ENCODE results near the gene RNASE7. TPM values are rescaled to one million over a fixed set of nuclear protein-coding genes. Genes with fewer than 3 reads are reported as not detected.
A peak's percentile ranks its signal among the peaks of the same experiment; 100 is the strongest.

Gene RNASE7
- total RNA-seq, 1 donor from 2014 or later: not detected

DNA sequence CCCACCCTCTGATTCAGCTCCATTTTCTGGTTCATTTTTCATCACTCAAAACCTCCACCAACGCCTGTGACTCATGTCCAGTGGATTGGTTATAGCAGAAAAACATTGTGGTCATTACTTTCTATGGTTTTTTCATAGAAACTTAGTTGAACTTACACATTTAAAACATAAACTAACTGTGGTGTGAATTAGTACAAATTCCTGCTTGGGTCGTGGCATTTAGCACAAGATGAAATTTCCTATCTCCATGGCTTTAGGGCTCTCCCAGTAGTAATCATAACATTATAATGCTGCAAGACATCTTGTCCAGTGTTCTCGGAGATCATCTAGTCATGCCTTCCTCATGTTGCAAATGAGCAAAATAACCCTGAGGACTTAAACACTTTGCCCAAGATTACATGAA lies 7.1 kb downstream of the RNASE7 start:
- H3K4me1 ChIP-seq: peaks cover 8% of the 10 kb centered on the region
- H3K27me3 ChIP-seq: no peaks in the 10 kb centered on the region
- no peak overlapping the region for H3K4me3 ChIP-seq
- no peaks in the 10 kb centered on the region for H3K36me3 ChIP-seq
- no peak overlapping the region for H3K27ac ChIP-seq
- no peaks in the 10 kb centered on the region for H3K9me3 ChIP-seq
- no peak for TF ChIP-seq CTCF (IDR thresholded peaks at IDR 0.05)
- ATAC-seq (no peak), DNase-seq (no peak)
- intact Hi-C loops (cut with DNase I): no loop called here

GRCh38 chr14:21050597-21050996 lies 8.4 kb downstream of the RNASE7 start:
- ATAC-seq: peak; percentile 13
- intact Hi-C loops (cut with DNase I): no loop called here
- no peak for DNase-seq
- H3K27ac ChIP-seq: no peak overlapping the region
- H3K36me3 ChIP-seq: no peaks in the 10 kb centered on the region
- no peaks in the 10 kb centered on the region for H3K9me3 ChIP-seq
- peaks cover 8% of the 10 kb centered on the region for H3K4me1 ChIP-seq
- no peaks in the 10 kb centered on the region for H3K27me3 ChIP-seq
- H3K4me3 ChIP-seq: no peak overlapping the region
- no peak for TF ChIP-seq CTCF (IDR thresholded peaks at IDR 0.05)

DNA sequence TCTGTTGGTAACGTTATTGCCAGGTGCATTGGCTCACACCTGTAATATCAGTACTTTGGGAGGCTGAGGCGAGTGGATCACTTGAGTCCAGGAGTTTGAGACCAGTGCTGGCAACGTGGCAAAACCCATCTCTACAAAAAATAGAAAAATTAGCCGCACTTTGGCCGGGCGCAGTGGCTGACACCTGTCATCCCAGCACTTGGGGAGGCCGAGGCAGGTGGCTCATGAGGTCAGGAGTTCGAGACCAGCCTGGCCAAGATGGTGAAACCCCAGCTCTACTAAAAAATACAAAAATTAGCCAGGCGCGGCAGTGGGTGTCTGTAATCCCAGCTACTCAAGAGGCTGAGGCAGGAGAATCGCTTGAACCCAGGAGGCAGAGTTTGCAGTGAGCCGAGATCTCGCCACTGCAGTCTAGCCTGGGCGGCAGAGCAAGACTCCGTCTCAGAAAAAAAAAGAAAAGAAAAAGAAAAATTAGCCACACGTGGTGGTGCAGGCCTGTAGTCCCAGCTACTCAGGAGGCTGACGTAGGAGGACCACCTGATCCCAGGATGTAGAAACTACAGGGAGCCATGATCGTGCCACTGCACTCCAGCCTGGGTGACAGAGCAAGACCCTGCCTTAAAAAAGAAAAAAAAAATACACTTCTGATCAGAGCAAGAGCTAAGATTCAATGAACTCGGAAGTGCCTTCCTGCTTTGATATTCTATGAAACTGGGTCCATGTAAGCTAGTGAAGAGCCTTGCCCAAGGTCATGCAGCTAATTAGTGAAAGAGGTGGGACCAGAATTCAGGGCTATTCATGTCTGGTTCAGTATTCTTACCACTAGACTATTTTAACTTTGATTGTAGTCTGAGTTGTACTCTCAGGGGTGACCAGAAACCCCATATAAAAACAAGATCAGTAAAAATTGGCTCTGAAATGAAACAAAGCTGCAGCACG lies 11.3 kb downstream of the RNASE7 start:
- Histone ChIP-seq H3K9me3 (no peaks in the 10 kb centered on the region), H3K4me1 (no peaks in the 10 kb centered on the region), H3K36me3 (no peaks in the 10 kb centered on the region), H3K4me3 (no peak overlapping the region), H3K27me3 (no peaks in the 10 kb centered on the region), H3K27ac (no peak overlapping the region)
- TF ChIP-seq CTCF (IDR thresholded peaks at IDR 0.05): no peak
- no peak for ATAC-seq
- no peak for DNase-seq
- intact Hi-C loops (cut with DNase I): no loop called here

DNA sequence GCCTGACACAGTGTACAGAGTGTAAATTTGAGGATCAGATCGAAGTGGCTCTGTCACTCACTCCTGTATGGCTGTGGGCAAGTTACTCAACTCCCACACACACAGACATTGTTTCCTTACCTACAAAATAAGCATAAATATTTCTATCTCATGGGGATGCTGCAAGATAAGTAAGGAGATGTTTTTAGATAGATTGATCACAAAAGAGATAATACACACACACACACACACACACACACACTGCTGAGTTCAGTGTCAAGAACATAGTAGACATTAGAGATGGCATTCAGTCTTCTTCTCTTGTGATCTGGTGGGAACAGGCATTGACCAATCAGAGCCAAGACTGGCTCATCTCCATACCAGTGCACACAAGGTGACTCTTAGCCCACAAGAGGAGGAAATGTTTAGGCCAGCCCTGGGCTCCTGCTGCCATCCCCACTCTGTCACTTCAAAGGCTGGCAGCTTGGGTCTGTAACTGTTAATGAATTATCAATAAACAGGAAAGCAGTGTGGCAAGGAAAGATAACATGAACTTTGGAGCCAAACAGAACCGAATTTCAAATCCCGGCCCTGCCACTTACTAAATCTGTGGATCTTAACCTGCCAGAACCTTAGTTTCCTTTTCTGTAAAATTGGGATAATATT lies 12.1 kb downstream of the RNASE7 start:
- peak; percentile 41 for ATAC-seq
- Histone ChIP-seq H3K27me3 (no peaks in the 10 kb centered on the region), H3K9me3 (no peaks in the 10 kb centered on the region), H3K4me3 (no peak overlapping the region), H3K4me1 (no peaks in the 10 kb centered on the region), H3K27ac (no peak overlapping the region), H3K36me3 (no peaks in the 10 kb centered on the region)
- no peak for TF ChIP-seq CTCF (IDR thresholded peaks at IDR 0.05)
- intact Hi-C loops (cut with DNase I): no loop called here
- DNase-seq: no peak

GRCh38 chr14:21054768-21055145 lies 12.6 kb downstream of the RNASE7 start:
- no peak for ATAC-seq
- H3K36me3 ChIP-seq: no peaks in the 10 kb centered on the region
- intact Hi-C loops (cut with DNase I): no loop called here

More at GRCh38 chr14:21054768-21055145, 12.6 kb downstream of the RNASE7 start:
- H3K27ac ChIP-seq: no peak overlapping the region
- no peaks in the 10 kb centered on the region for H3K9me3 ChIP-seq
- no peaks in the 10 kb centered on the region for H3K4me1 ChIP-seq
- no peak for DNase-seq
- TF ChIP-seq CTCF (IDR thresholded peaks at IDR 0.05): no peak
- no peak overlapping the region for H3K4me3 ChIP-seq
- H3K27me3 ChIP-seq: no peaks in the 10 kb centered on the region
